NCI-H748 (cell line): ENCODE measurements around the gene COMMD8.

Experiments
- DNase-seq: peaks from one replicate; lab custom pipeline; 2025; ENCODE audit not compliant: unreplicated experiment; lab: John Stamatoyannopoulos, UW

The COMMD8 gene

DNA sequence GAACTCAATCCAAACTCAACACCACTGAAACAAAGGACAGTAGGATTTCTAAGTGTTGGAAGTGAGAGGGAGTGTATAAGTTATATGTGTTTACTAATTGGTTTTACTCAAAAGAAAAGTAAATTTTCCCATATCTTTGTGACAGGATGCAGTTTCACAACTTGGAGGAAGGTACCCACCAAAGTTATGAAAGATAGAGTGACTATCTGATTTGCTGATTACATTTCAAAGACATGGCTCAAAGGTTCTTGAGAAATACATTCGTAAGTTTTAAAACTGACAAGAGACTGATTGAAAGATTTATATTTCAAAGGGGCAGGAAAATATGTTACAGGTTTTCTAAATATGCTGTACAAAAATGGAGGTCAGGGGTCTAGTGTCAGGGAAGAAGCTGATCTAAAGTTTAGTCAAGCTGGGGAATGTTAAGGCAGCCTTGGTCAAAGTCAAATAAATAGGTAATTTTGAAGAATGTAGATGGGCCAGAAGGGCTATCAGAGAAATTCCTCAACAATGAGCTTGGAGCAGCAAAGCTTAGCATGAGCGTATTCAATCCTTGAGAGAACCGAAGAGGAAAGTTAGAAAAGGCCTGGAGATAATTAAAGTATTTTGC is 9.7 kb upstream of the COMMD8 start:
- no peak for DNase-seq

DNA sequence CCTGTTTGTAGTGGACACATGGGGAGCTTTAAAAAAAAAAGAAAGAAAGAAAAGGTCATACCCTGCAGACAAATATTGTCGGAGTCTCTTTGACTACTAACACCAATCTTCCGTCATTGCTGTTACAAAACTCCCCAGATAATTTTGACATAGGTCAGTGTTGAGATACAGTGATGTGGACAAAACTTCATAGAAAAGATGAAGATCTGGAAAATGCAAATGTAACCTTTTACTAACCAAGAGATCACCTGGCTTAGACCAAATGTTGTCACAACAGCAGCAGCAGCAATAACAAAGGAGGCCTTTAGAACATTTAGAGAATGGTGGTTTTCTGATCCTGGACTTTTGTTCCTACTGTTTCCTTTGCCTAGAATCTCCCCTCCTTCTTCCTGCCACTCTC is 8.1 kb upstream of the COMMD8 start:
- DNase-seq, result no peak

GRCh38 chr4:47471064-47471463 is 7.6 kb upstream of the COMMD8 start:
- DNase-seq, result no peak

GRCh38 chr4:47469951-47470350 is 6.4 kb upstream of the COMMD8 start:
- DNase-seq, result no peak

DNA sequence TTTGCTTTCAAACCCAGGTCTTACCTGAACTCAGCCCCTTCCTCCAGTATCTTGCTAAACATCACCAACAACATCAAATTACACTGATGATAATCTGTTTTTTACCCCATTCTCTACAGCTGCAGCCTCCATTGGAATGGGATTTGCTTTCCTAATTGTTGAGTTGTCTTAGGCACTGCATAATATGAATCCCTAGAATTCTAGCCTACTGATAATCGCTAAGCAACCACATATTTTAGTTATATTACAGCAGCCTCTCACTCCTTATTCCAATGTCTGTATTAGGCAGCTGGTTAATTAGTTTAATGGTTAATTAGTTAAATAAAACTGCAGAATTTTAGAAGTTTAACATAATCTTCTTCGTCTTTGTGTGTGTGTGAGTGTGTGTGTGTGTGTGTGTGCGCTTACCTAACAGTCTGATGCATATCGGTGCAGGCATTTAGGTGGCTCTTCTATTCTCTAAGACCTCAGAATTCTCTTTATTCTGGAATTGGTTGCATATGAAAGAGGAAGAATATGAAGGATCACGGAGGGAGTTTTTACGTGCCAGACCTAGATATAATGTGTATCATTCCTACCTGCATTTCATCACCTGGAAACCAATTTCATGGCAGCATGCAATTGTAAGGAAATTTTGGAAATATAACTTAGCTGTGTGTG is 5.3 kb upstream of the COMMD8 start:
- no peak for DNase-seq

GRCh38 chr4:47466056-47466785 is 2.7 kb upstream of the COMMD8 start:
- DNase-seq, result no peak

- no peak for DNase-seq
These were observed 1.5 kb upstream of the COMMD8 start for GRCh38 chr4:47465004-47465403.

DNA sequence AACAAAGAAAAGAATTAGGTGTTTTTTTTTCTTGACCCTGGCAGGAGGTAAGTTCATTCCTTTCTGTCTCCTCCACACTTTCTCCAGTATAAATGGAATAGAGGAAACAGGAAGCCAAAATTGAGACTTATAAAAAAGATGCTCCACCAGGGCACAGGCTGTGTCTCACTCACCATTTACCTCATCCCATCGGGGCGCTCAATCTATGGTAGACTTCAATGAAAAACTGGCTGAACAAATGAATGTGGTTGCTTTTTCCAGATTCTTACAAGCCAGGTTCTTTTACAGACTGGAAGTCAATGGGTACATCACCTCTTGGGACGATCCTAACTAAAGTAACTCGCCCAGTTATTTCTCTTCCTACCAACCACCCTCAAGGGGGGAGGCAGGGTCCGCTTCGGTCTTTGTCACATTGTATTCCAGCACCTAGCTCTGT is 685 bp downstream of the COMMD8 start:
- DNase-seq, result no peak

- no peak for DNase-seq
These were observed 11.8 kb downstream of the COMMD8 start for GRCh38 chr4:47451657-47452056.

- DNase-seq, result no peak
These were observed 19.5 kb downstream of the COMMD8 start for GRCh38 chr4:47444031-47444430.

DNA sequence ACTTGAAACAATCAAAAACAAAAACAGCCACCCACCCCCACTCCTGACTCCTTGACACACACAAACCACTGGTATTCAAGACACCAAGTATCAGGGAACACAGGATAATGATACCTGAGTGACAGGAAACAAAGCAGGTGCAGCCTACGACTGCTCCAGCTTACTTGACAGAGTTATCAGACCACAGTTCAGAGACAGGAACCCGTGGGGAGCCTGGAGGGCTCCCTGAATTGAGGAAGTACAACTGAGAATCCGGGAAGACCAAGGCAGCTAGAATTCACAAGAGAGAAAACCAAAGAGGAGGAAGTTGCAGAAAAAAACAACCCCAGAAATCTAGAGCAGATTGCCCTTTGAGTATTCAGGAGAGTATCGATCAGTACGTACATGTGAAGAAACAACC is 20.5 kb downstream of the COMMD8 start:
- no peak for DNase-seq

GRCh38 chr4:47434931-47435330 is 28.6 kb downstream of the COMMD8 start:
- DNase-seq, result peak; percentile 47

- DNase-seq, result no peak
These were observed 30.8 kb downstream of the COMMD8 start for GRCh38 chr4:47432749-47433148.

GRCh38 chr4:47427935-47428334 is 35.6 kb downstream of the COMMD8 start:
- no peak for DNase-seq

DNA sequence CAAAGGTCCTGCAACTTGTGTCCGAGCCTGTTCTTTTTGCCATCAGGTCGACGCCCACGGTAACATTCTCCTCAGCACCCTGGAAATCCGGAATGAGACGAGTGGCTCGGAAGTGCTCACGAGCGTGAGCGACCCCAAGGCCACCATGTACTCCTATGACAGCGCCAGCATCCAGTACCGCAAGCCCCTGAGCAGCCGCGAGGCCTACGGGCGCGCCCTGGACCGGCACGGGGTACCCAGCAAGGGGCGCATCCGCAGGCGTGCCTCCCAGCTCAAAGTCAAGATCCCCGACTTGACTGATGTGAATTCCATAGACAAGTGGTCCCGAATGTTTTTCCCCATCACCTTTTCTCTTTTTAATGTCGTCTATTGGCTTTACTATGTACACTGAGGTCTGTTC is 37.9 kb downstream of the COMMD8 start:
- no peak for DNase-seq

GRCh38 chr4:47419296-47419695 is 44.2 kb downstream of the COMMD8 start:
- DNase-seq, result no peak

GRCh38 chr4:47418147-47418546 is 45.4 kb downstream of the COMMD8 start:
- no peak for DNase-seq

DNA sequence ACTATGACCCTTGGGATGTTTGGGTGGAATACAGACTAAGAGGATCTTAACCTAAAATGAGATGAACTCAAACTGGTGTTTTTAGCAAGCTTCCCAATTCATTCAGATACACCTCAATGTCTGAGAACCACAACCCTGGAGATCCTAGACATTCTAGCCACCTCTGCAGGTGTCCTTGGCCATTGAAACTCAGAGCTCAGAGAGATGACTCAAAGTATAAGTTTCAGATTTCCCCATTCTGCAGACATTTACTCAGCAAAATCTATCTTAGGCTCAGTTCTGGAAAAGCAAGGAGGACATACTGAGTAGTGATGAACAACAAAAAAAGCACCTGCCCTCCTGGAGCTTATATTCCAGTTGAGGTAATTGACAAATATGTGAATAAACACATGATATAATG is 47.8 kb downstream of the COMMD8 start:
- no peak for DNase-seq

- DNase-seq, result no peak
These were observed 50.0 kb downstream of the COMMD8 start for GRCh38 chr4:47413521-47413920.

- DNase-seq, result no peak
These were observed 53.2 kb downstream of the COMMD8 start for GRCh38 chr4:47410271-47410670.

- no peak for DNase-seq
These were observed 57.1 kb downstream of the COMMD8 start for GRCh38 chr4:47406408-47406807.
